Uterus (tissue), 4 donors: Measurements from ENCODE around the gene RNPS1. TPM values are rescaled to one million over a fixed set of nuclear protein-coding genes. Genes with fewer than 3 reads are reported as not detected.
"Not testable (repeated sequence)": the region's sequence is repeated elsewhere in the genome, so short reads cannot be mapped to it uniquely, and the experiment has no call there.

Source experiments
- DNase-seq, 2 donors: peaks; one replicate each; pipeline ENCODE4 v3.0.0-alpha.2; 2019 to 2020
- H3K27ac ChIP-seq, 2 donors: fragments of 200-600 bp; sonication (generic); 1 replicate in 1 of 2; 2 replicates in 1 of 2; pipeline ENCODE4 v1.5.1; 2016 to 2018
- H3K27me3 ChIP-seq, 2 donors: fragments of 200-600 bp; sonication (generic); one replicate each; pipeline ENCODE4 v1.5.1; 2018 to 2019; ENCODE audit warnings: control low read depth in 1 of 2
- H3K36me3 ChIP-seq, 2 donors: fragments of 200-600 bp; sonication (generic); one replicate each; pipeline ENCODE4 v1.5.1; 2019; ENCODE audit warnings: control low read depth in 1 of 2
- H3K4me1 ChIP-seq, 2 donors: fragments of 200-600 bp; sonication (generic); one replicate each; pipeline ENCODE4 v1.5.1; 2018 to 2019; ENCODE audit warnings: control low read depth in 1 of 2
- H3K4me3 ChIP-seq, 2 donors: fragments of 200-600 bp; sonication (generic); 1 replicate in 1 of 2; 2 replicates in 1 of 2; pipeline ENCODE4 v1.5.1; 2018 to 2019; ENCODE audit warnings: mild to moderate bottlenecking in 1 of 2
- H3K9me3 ChIP-seq, 2 donors: fragments of 200-600 bp; sonication (generic); one replicate each; pipeline ENCODE4 v1.5.1; 2019; ENCODE audit warnings: control low read depth in 1 of 2
- CTCF ChIP-seq, 4 experiments: fragments of 200-600 bp in 2 of 4; fragments of 450-650 bp in 2 of 4; sonication (generic) in 2 of 4; IDR thresholded peaks; one replicate each; pipeline ENCODE4 v1.5.1; 2016 to 2019; ENCODE audit warnings: antibody characterized with exemption in 4 of 4, mild to moderate bottlenecking in 2 of 4, moderate library complexity in 1 of 4
- POLR2A ChIP-seq, 2 donors: fragments of 450-650 bp; IDR thresholded peaks; one replicate each; pipeline ENCODE4 v1.6.1; 2016; ENCODE audit warnings: antibody characterized with exemption in 2 of 2, mild to moderate bottlenecking in 1 of 2, moderate library complexity in 1 of 2
- intact Hi-C: fragments of 100-400 bp; cut with DNase I; formaldehyde crosslinking; loops from one replicate; pipeline ENCODE4 v1.15.1; 2023; ENCODE audit warnings: low total_unique reads
- total RNA-seq, 4 donors: library from RNA; depleted of rRNA in 3 of 4; stranded (reverse); fragments of >200 nt in 3 of 4; gene quantifications; one replicate each; pipeline versions ENCODE4 v1.1.0 to v1.2.4, GENCODE V29; 2014 to 2023
- donor health status: DM: yes; HTN: yes; CAD: no.

RNPS1 gene
- total RNA-seq, 4 donors from 2014 or later, result 36.1 to 175 (median 85.5) TPM

GRCh38 chr16:2260250-2260649, 7.7 kb downstream of the RNPS1 start:
- Histone ChIP-seq H3K36me3 (no peaks in the 10 kb centered on the region), H3K9me3 (no peaks in the 10 kb centered on the region), H3K27ac (no peak overlapping the region), H3K27me3 (no peaks in the 10 kb centered on the region), H3K4me3 (no peak overlapping the region), H3K4me1 (peaks cover 0 to 3% of the 10 kb centered on the region in 2 donors)
- TF ChIP-seq POLR2A (IDR thresholded peaks at IDR 0.05), result no peak
- TF ChIP-seq CTCF (IDR thresholded peaks at IDR 0.05), result no peak
- intact Hi-C loops, result no loop called here
- DNase-seq, result no peak

- DNase-seq, H3K9me3 ChIP-seq, intact Hi-C loops, H3K27me3 ChIP-seq, H3K4me1 ChIP-seq, H3K36me3 ChIP-seq, H3K27ac ChIP-seq, H3K4me3 ChIP-seq: not testable (repeated sequence)
Observed at GRCh38 chr16:2258530-2258929, 9.4 kb downstream of the RNPS1 start.

GRCh38 chr16:2257726-2258125, 10.2 kb downstream of the RNPS1 start:
- Histone ChIP-seq H3K9me3 (no peaks in the 10 kb centered on the region), H3K4me1 (no peaks in the 10 kb centered on the region), H3K4me3 (no peak overlapping the region), H3K27ac (no peak overlapping the region), H3K36me3 (no peaks in the 10 kb centered on the region), H3K27me3 (no peaks in the 10 kb centered on the region)
- no peak for TF ChIP-seq POLR2A (IDR thresholded peaks at IDR 0.05)
- no peak for TF ChIP-seq CTCF (IDR thresholded peaks at IDR 0.05)
- intact Hi-C loops, result no loop called here
- DNase-seq, result no peak

- H3K36me3 ChIP-seq, result no peaks in the 10 kb centered on the region
- intact Hi-C loops, result no loop called here
Observed at GRCh38 chr16:2256531-2257140, 11.3 kb downstream of the RNPS1 start.

GRCh38 chr16:2253293-2253692, 14.6 kb downstream of the RNPS1 start:
- no peak for DNase-seq
- H3K4me1 ChIP-seq, result peaks cover 0 to 7% of the 10 kb centered on the region in 2 donors
- H3K27me3 ChIP-seq, result no peaks in the 10 kb centered on the region
- intact Hi-C loops, result no loop called here
- H3K27ac ChIP-seq, result no peak overlapping the region
- no peak for TF ChIP-seq CTCF (IDR thresholded peaks at IDR 0.05)
- TF ChIP-seq POLR2A (IDR thresholded peaks at IDR 0.05), result no peak
- no peaks in the 10 kb centered on the region for H3K36me3 ChIP-seq
- H3K4me3 ChIP-seq, result no peak overlapping the region
- no peaks in the 10 kb centered on the region for H3K9me3 ChIP-seq

More at GRCh38 chr16:2256531-2257140, 11.3 kb downstream of the RNPS1 start:
- H3K9me3 ChIP-seq, result no peaks in the 10 kb centered on the region
- DNase-seq, result no peak
- no peak for TF ChIP-seq POLR2A (IDR thresholded peaks at IDR 0.05)
- TF ChIP-seq CTCF (IDR thresholded peaks at IDR 0.05), result no peak
- H3K27me3 ChIP-seq, result no peaks in the 10 kb centered on the region
- H3K4me1 ChIP-seq, result peaks cover 0 to 7% of the 10 kb centered on the region in 2 donors
- H3K27ac ChIP-seq, result no peak overlapping the region
- H3K4me3 ChIP-seq, result no peak overlapping the region

GRCh38 chr16:2252806-2253148, 15.1 kb downstream of the RNPS1 start:
- intact Hi-C loops, result no loop called here
- H3K9me3 ChIP-seq, result no peaks in the 10 kb centered on the region
- H3K27ac ChIP-seq, result no peak overlapping the region
- H3K4me1 ChIP-seq, result peaks cover 0 to 7% of the 10 kb centered on the region in 2 donors
- no peaks in the 10 kb centered on the region for H3K36me3 ChIP-seq
- no peak for TF ChIP-seq CTCF (IDR thresholded peaks at IDR 0.05)
- no peak for TF ChIP-seq POLR2A (IDR thresholded peaks at IDR 0.05)
- H3K27me3 ChIP-seq, result no peaks in the 10 kb centered on the region
- DNase-seq, result no peak
- H3K4me3 ChIP-seq, result no peak overlapping the region
